Measurements from ENCODE around the gene MPZL1. TPM values are rescaled to one million over a fixed set of nuclear protein-coding genes. Genes with fewer than 3 reads are reported as not detected.

Gene MPZL1
- total and polyA plus RNA-seq, 12 donors: 12.8 to 52.5 (median 24.6) TPM

GRCh38 chr1:167746013-167746672 is 24.4 kb downstream of the MPZL1 start:
- no peak for ATAC-seq

GRCh38 chr1:167746988-167747655 is 25.3 kb downstream of the MPZL1 start:
- 84 to 90% methylated on average over 7 of the region's 7 CpGs for WGBS, 2 donors
- Histone ChIP-seq H3K4me1 (peaks cover 0 to 33% (median 13%) of the 10 kb centered on the region in 9 donors), H3K9me3 (no peaks in the 10 kb centered on the region), H3K27me3 (no peaks in the 10 kb centered on the region), H3K36me3 (no peaks in the 10 kb centered on the region), H3K4me3 (no peak overlapping the region), H3K27ac (no peak overlapping the region)
- DNase-seq (no peak), ATAC-seq (no peak)
- no peak for TF ChIP-seq CTCF (IDR thresholded peaks at IDR 0.05)
- intact Hi-C loops (cut with DNase I): no loop called here

More at GRCh38 chr1:167746013-167746672, 24.4 kb downstream of the MPZL1 start:
- H3K4me3 ChIP-seq: no peak overlapping the region
- no peak for DNase-seq
- intact Hi-C loops (cut with DNase I): no loop called here
- H3K9me3 ChIP-seq: no peaks in the 10 kb centered on the region
- H3K4me1 ChIP-seq: peaks cover 0 to 29% (median 7%) of the 10 kb centered on the region in 9 donors
- H3K36me3 ChIP-seq: no peaks in the 10 kb centered on the region
- no peak for TF ChIP-seq CTCF (IDR thresholded peaks at IDR 0.05)
- 74 to 79% methylated on average over 5 of the region's 5 CpGs for WGBS, 2 donors
- H3K27me3 ChIP-seq: no peaks in the 10 kb centered on the region
- H3K27ac ChIP-seq: no peak overlapping the region

- intact Hi-C loops (cut with DNase I): no loop called here
- no peak for TF ChIP-seq CTCF (IDR thresholded peaks at IDR 0.05)
- no peak for ATAC-seq
- Histone ChIP-seq H3K4me3 (no peak overlapping the region), H3K9me3 (no peaks in the 10 kb centered on the region), H3K4me1 (peaks cover 0 to 40% (median 21%) of the 10 kb centered on the region in 9 donors), H3K36me3 (no peaks in the 10 kb centered on the region), H3K27me3 (no peaks in the 10 kb centered on the region), H3K27ac (no peak overlapping the region)
- WGBS, 2 donors: 98 to 99% methylated on average over 1 of the region's 1 CpG
- no peak for DNase-seq
These were observed 26.2 kb downstream of the MPZL1 start for GRCh38 chr1:167747988-167748387.

- ATAC-seq: no peak
- H3K36me3 ChIP-seq: no peaks in the 10 kb centered on the region
- DNase-seq: no peak
- H3K9me3 ChIP-seq: no peaks in the 10 kb centered on the region
- no peak for TF ChIP-seq CTCF (IDR thresholded peaks at IDR 0.05)
- no peak overlapping the region for H3K4me3 ChIP-seq
- peaks cover 0 to 37% (median 21%) of the 10 kb centered on the region in 9 donors for H3K4me1 ChIP-seq
- H3K27me3 ChIP-seq: no peaks in the 10 kb centered on the region
- intact Hi-C loops (cut with DNase I): no loop called here
- no peak overlapping the region for H3K27ac ChIP-seq
These were observed 27.1 kb downstream of the MPZL1 start for GRCh38 chr1:167748906-167749305.
